Endometrium (tissue), 2 donors: ENCODE data around the gene XRCC2.
"Not testable (repeated sequence)": the region's sequence is repeated elsewhere in the genome, so short reads cannot be mapped to it uniquely, and the experiment has no call there.

ENCODE experiments used
- FAIRE-seq: peaks from 2 replicates; lab custom pipeline; 2012; peaks lifted over from hg19 to GRCh38; lab: Jason Lieb, UNC
- donor health status: control.
- donor health status: control.

Gene XRCC2

GRCh38 chr7:152663931-152664330, 12.0 kb downstream of the XRCC2 start:
- FAIRE-seq, result no peak

- FAIRE-seq, result no peak
Observed at GRCh38 chr7:152663148-152663740, 12.7 kb downstream of the XRCC2 start.

- FAIRE-seq, result no peak
Observed at GRCh38 chr7:152661479-152661878, 14.5 kb downstream of the XRCC2 start.

GRCh38 chr7:152660021-152660420, 15.9 kb downstream of the XRCC2 start:
- no peak for FAIRE-seq

GRCh38 chr7:152654971-152655370, 21.0 kb downstream of the XRCC2 start:
- FAIRE-seq, result no peak

- no peak for FAIRE-seq
Observed at GRCh38 chr7:152649220-152649619, 26.7 kb downstream of the XRCC2 start.

GRCh38 chr7:152647009-152647408, 28.9 kb downstream of the XRCC2 start:
- FAIRE-seq, result no peak

GRCh38 chr7:152646579-152646978, 29.4 kb downstream of the XRCC2 start:
- not testable (repeated sequence) for FAIRE-seq

GRCh38 chr7:152643979-152644559, 31.9 kb downstream of the XRCC2 start:
- FAIRE-seq, result no peak

GRCh38 chr7:152641384-152641783, 34.6 kb downstream of the XRCC2 start:
- FAIRE-seq, result no peak

GRCh38 chr7:152640829-152641228, 35.1 kb downstream of the XRCC2 start:
- no peak for FAIRE-seq

- FAIRE-seq, result no peak
Observed at GRCh38 chr7:152637920-152638580, 37.9 kb downstream of the XRCC2 start.

- no peak for FAIRE-seq
Observed at GRCh38 chr7:152637161-152637560, 38.8 kb downstream of the XRCC2 start.

- no peak for FAIRE-seq
Observed at GRCh38 chr7:152636441-152636840, 39.5 kb downstream of the XRCC2 start.

GRCh38 chr7:152633504-152633903, 42.4 kb downstream of the XRCC2 start:
- FAIRE-seq, result no peak

GRCh38 chr7:152633072-152633471, 42.9 kb downstream of the XRCC2 start:
- no peak for FAIRE-seq

GRCh38 chr7:152628772-152629171, 47.2 kb downstream of the XRCC2 start:
- FAIRE-seq, result not testable (repeated sequence)

GRCh38 chr7:152624228-152624627, 51.7 kb downstream of the XRCC2 start:
- no peak for FAIRE-seq

GRCh38 chr7:152621426-152621825, 54.5 kb downstream of the XRCC2 start:
- no peak for FAIRE-seq

GRCh38 chr7:152619027-152619739, 56.8 kb downstream of the XRCC2 start:
- FAIRE-seq, result no peak

- FAIRE-seq, result no peak
Observed at GRCh38 chr7:152618427-152618826, 57.5 kb downstream of the XRCC2 start.

GRCh38 chr7:152617056-152617455, 58.9 kb downstream of the XRCC2 start:
- FAIRE-seq, result no peak
